CD8-positive, alpha-beta memory T cell (primary cell): ENCODE results near the gene OXCT2. TPM values are rescaled to one million over a fixed set of nuclear protein-coding genes. Genes with fewer than 3 reads are reported as not detected.
"Not testable (repeated sequence)": the region's sequence is repeated elsewhere in the genome, so short reads cannot be mapped to it uniquely, and the experiment has no call there.

Experiments
- CTCF ChIA-PET: fragments of 350-600 bp; sonication (Branson Sonifier 250); formaldehyde crosslinking; loops from one replicate; lab custom pipeline; 2021; ENCODE audit warnings: antibody characterized with exemption; lab: Charles Lee
- POLR2A ChIA-PET: fragments of 350-600 bp; sonication (Branson Sonifier 250); formaldehyde crosslinking; loops from one replicate; lab custom pipeline; 2021; ENCODE audit warnings: antibody characterized with exemption; lab: Charles Lee
- DNase-seq, 5 donors: peaks; one replicate each; pipeline versions ENCODE4 v3.0.0 to v3.0.0-alpha.2; 2020 to 2022; ENCODE audit warnings: mixed read lengths in 1 of 5
- H3K27ac ChIP-seq: one replicate; pipeline ENCODE4 v1.7.0; 2013; ENCODE audit warnings: low read depth, mild to moderate bottlenecking, low read length, moderate library complexity
- H3K27me3 ChIP-seq: 2 replicates; pipeline ENCODE4 v1.7.0; 2013; ENCODE audit warnings: low read length, mild to moderate bottlenecking; ENCODE audit not compliant: insufficient read depth, poor library complexity, severe bottlenecking
- H3K36me3 ChIP-seq: 2 replicates; pipeline ENCODE4 v1.7.0; 2013; ENCODE audit warnings: mild to moderate bottlenecking, low read length, moderate library complexity; ENCODE audit not compliant: insufficient read depth
- H3K4me1 ChIP-seq: 2 replicates; pipeline ENCODE4 v1.7.0; 2013; ENCODE audit warnings: mild to moderate bottlenecking, low read length, moderate library complexity; ENCODE audit not compliant: insufficient read depth
- H3K4me3 ChIP-seq: 2 replicates; pipeline ENCODE4 v1.7.0; 2013; ENCODE audit warnings: mild to moderate bottlenecking, low read length
- H3K9me3 ChIP-seq: 2 replicates; pipeline ENCODE4 v1.7.0; 2013; ENCODE audit warnings: mild to moderate bottlenecking, low read length
- H3K27ac Mint-ChIP-seq, 8 donors: one replicate each; pipeline ENCODE4 v1.8.0; 2020 to 2021; ENCODE audit warnings: mixed read lengths in 8 of 8, mild to moderate bottlenecking in 6 of 8, inconsistent platforms in 3 of 8, moderate library complexity in 3 of 8
- H3K27me3 Mint-ChIP-seq, 2 donors: one replicate each; pipeline ENCODE4 v1.8.0; 2020 to 2021; ENCODE audit warnings: mixed read lengths in 2 of 2, mild to moderate bottlenecking in 1 of 2, moderate library complexity in 1 of 2
- H3K36me3 Mint-ChIP-seq, 3 donors: one replicate each; pipeline ENCODE4 v1.8.0; 2020 to 2021; ENCODE audit warnings: mixed read lengths in 3 of 3, inconsistent platforms in 1 of 3, mild to moderate bottlenecking in 1 of 3
- H3K4me1 Mint-ChIP-seq, 3 donors: one replicate each; pipeline ENCODE4 v1.8.0; 2020 to 2021; ENCODE audit warnings: mixed read lengths in 3 of 3, inconsistent platforms in 1 of 3, mild to moderate bottlenecking in 1 of 3
- H3K4me3 Mint-ChIP-seq, 7 donors: one replicate each; pipeline ENCODE4 v1.8.0; 2020 to 2021; ENCODE audit warnings: mixed read lengths in 7 of 7, mild to moderate bottlenecking in 6 of 7, moderate library complexity in 4 of 7, inconsistent platforms in 2 of 7
- H3K9me3 Mint-ChIP-seq, 5 donors: one replicate each; pipeline ENCODE4 v1.8.0; 2020 to 2022; ENCODE audit warnings: mixed read lengths in 5 of 5, mild to moderate bottlenecking in 3 of 5, moderate library complexity in 2 of 5, inconsistent platforms in 1 of 5
- polyA plus RNA-seq: library from polyadenylated mRNA; unstranded; fragments of 300-500 nt; fragmentation: Illumina TruSeq; gene quantifications from one replicate; pipeline ENCODE4 v1.2.3, GENCODE V29; 2021
- total RNA-seq, 2 experiments: library from RNA; stranded (reverse); gene quantifications; one replicate each; pipeline ENCODE4 v1.2.3, GENCODE V29; 2021

Gene OXCT2
- total and polyA plus RNA-seq, 3 experiments from 2014 or later = 2.2 to 2.3 TPM; not detected in 1

- Mint-ChIP-seq H3K4me1 (peaks cover 6 to 27% (median 12%) of the 10 kb centered on the region in 3 donors), H3K4me3 (peak overlapping the region; percentile 67 to 87 (median 82)), H3K27me3 (peaks cover 9 to 12% of the 10 kb centered on the region in 2 donors), H3K9me3 (no peaks in the 10 kb centered on the region), H3K36me3 (no peaks in the 10 kb centered on the region), H3K27ac (peak overlapping the region in 5 of 8 donors; percentile 68 to 89 (median 74))
- no peaks in the 10 kb centered on the region for H3K27me3 ChIP-seq
- no peaks in the 10 kb centered on the region for H3K36me3 ChIP-seq
- peaks cover 6% of the 10 kb centered on the region for H3K4me1 ChIP-seq
- DNase-seq = no peak
- no peaks in the 10 kb centered on the region for H3K9me3 ChIP-seq
- no peak overlapping the region for H3K27ac ChIP-seq
- CTCF ChIA-PET = interaction anchor here (1.2 to 2.2 kb wide), 3 partner anchors 8 to 113 kb away, joined by 3 to 14 read pairs (median 3); no protein-coding TSS in a partner anchor
- peak overlapping the region; percentile 43 for H3K4me3 ChIP-seq
- POLR2A ChIA-PET = interaction anchor here (1.0 to 1.6 kb wide), 2 partner anchors 8 to 10 kb away, joined by 4 to 5 read pairs; no protein-coding TSS in a partner anchor
These were observed 18.5 kb upstream of the OXCT2 start for GRCh38 chr1:39789571-39790110.

GRCh38 chr1:39788758-39789570, 17.8 kb upstream of the OXCT2 start, which contains the start of gene BMP8B:
BMP8B (minus strand) TSS chr1:39788865; CDS start chr1:39788485, 380 bp downstream.
- Histone ChIP-seq H3K27ac (no peak within 1 kb of the TSS), H3K4me3 (peak within 1 kb of the TSS; percentile 43), H3K36me3 (no peaks in the 10 kb centered on the region), H3K4me1 (peaks cover 6% of the 10 kb centered on the region), H3K9me3 (no peaks in the 10 kb centered on the region), H3K27me3 (no peaks in the 10 kb centered on the region)
- peaks cover 9 to 10% of the 10 kb centered on the region in 2 donors for H3K27me3 Mint-ChIP-seq
- ChIA-PET CTCF (interaction anchor here (1.2 to 2.2 kb wide), 3 partner anchors 9 to 113 kb away, joined by 3 to 14 read pairs (median 3); no protein-coding TSS in a partner anchor), POLR2A (interaction anchor here (1.0 to 1.6 kb wide), 3 partner anchors 9 to 10 kb away, joined by 4 to 10 read pairs (median 5); no protein-coding TSS in a partner anchor)
- H3K4me1 Mint-ChIP-seq = peaks cover 6 to 27% (median 12%) of the 10 kb centered on the region in 3 donors
- peak; percentile 33 to 70 (median 52) for DNase-seq
- peak within 1 kb of the TSS in 5 of 8 donors; percentile 68 to 89 (median 74) for H3K27ac Mint-ChIP-seq
- no peaks in the 10 kb centered on the region for H3K36me3 Mint-ChIP-seq
- H3K4me3 Mint-ChIP-seq = peak within 1 kb of the TSS; percentile 67 to 87 (median 82)
- no peaks in the 10 kb centered on the region for H3K9me3 Mint-ChIP-seq

- H3K27ac Mint-ChIP-seq = no peak overlapping the region
- DNase-seq = peak in 1 of 5 donors; percentile 9
- peaks cover 9 to 10% of the 10 kb centered on the region in 2 donors for H3K27me3 Mint-ChIP-seq
- H3K4me1 Mint-ChIP-seq = peaks cover 6 to 27% (median 12%) of the 10 kb centered on the region in 3 donors
- H3K4me3 Mint-ChIP-seq = no peak overlapping the region
- Histone ChIP-seq H3K4me3 (no peak overlapping the region), H3K9me3 (no peaks in the 10 kb centered on the region), H3K36me3 (no peaks in the 10 kb centered on the region), H3K27ac (no peak overlapping the region), H3K4me1 (peaks cover 6% of the 10 kb centered on the region), H3K27me3 (no peaks in the 10 kb centered on the region)
- H3K36me3 Mint-ChIP-seq = no peaks in the 10 kb centered on the region
- ChIA-PET CTCF (interaction anchor here (2.2 kb wide), 1 partner anchor 11 kb away, joined by 14 read pairs; no protein-coding TSS in a partner anchor), POLR2A (interaction anchor here (1.3 to 1.6 kb wide), 2 partner anchors 9 to 11 kb away, joined by 5 to 10 read pairs; no protein-coding TSS in a partner anchor)
- no peaks in the 10 kb centered on the region for H3K9me3 Mint-ChIP-seq
These were observed 17.2 kb upstream of the OXCT2 start for GRCh38 chr1:39788426-39788757.

GRCh38 chr1:39787964-39788363, 16.8 kb upstream of the OXCT2 start:
- not testable (repeated sequence) for DNase-seq, H3K36me3 ChIP-seq, H3K27ac Mint-ChIP-seq, H3K4me1 ChIP-seq, H3K27ac ChIP-seq, H3K36me3 Mint-ChIP-seq, H3K9me3 Mint-ChIP-seq, H3K9me3 ChIP-seq, H3K27me3 ChIP-seq, H3K4me3 ChIP-seq
- CTCF ChIA-PET = interaction anchor here (2.2 kb wide), 1 partner anchor 12 kb away, joined by 14 read pairs; no protein-coding TSS in a partner anchor
- H3K4me1 Mint-ChIP-seq = peaks cover 6 to 27% (median 12%) of the 10 kb centered on the region in 3 donors
- POLR2A ChIA-PET = interaction anchor here (1.3 to 1.6 kb wide), 2 partner anchors 10 to 11 kb away, joined by 5 to 10 read pairs; no protein-coding TSS in a partner anchor
- H3K27me3 Mint-ChIP-seq = peaks cover 9 to 10% of the 10 kb centered on the region in 2 donors
- H3K4me3 Mint-ChIP-seq = peak overlapping the region in 3 of 7 donors; percentile 63 to 70 (median 67)

GRCh38 chr1:39787468-39787867, 16.3 kb upstream of the OXCT2 start:
- H3K27me3 ChIP-seq = no peaks in the 10 kb centered on the region
- no peaks in the 10 kb centered on the region for H3K9me3 ChIP-seq
- peaks cover 2 to 23% (median 10%) of the 10 kb centered on the region in 3 donors for H3K4me1 Mint-ChIP-seq
- POLR2A ChIA-PET = interaction anchor here (0.6 kb wide), 1 partner anchor 442 kb away, joined by 4 read pairs; no protein-coding TSS in a partner anchor
- H3K9me3 Mint-ChIP-seq = no peaks in the 10 kb centered on the region
- no peak for DNase-seq
- H3K27me3 Mint-ChIP-seq = peaks cover 6 to 9% of the 10 kb centered on the region in 2 donors
- H3K36me3 Mint-ChIP-seq = no peaks in the 10 kb centered on the region
- no peaks in the 10 kb centered on the region for H3K36me3 ChIP-seq
- H3K27ac ChIP-seq = no peak overlapping the region
- CTCF ChIA-PET = interaction anchor here (1.1 kb wide), 1 partner anchor 12 kb away, joined by 3 read pairs; no protein-coding TSS in a partner anchor
- H3K4me3 Mint-ChIP-seq = peak overlapping the region; percentile 2 to 75 (median 63)
- H3K4me1 ChIP-seq = peaks cover 6% of the 10 kb centered on the region
- no peak overlapping the region for H3K27ac Mint-ChIP-seq
- H3K4me3 ChIP-seq = no peak overlapping the region

- not testable (repeated sequence) for H3K4me1 ChIP-seq, H3K9me3 ChIP-seq, H3K27me3 ChIP-seq, H3K36me3 ChIP-seq, H3K4me3 ChIP-seq, H3K27ac ChIP-seq, DNase-seq, H3K27me3 Mint-ChIP-seq, H3K9me3 Mint-ChIP-seq, H3K27ac Mint-ChIP-seq, H3K36me3 Mint-ChIP-seq
- Mint-ChIP-seq H3K4me3 (peak overlapping the region; percentile 2 to 75 (median 63)), H3K4me1 (peaks cover 0 to 22% (median 9%) of the 10 kb centered on the region in 3 donors)
- CTCF ChIA-PET = interaction anchor here (1.1 kb wide), 1 partner anchor 12 kb away, joined by 3 read pairs; no protein-coding TSS in a partner anchor
- POLR2A ChIA-PET = interaction anchor here (0.6 kb wide), 1 partner anchor 442 kb away, joined by 4 read pairs; no protein-coding TSS in a partner anchor
These were observed 15.9 kb upstream of the OXCT2 start for GRCh38 chr1:39787108-39787375.

- H3K27me3 ChIP-seq, H3K36me3 Mint-ChIP-seq, H3K4me1 ChIP-seq, H3K27me3 Mint-ChIP-seq, H3K27ac ChIP-seq, DNase-seq, H3K4me3 ChIP-seq, H3K9me3 ChIP-seq, H3K36me3 ChIP-seq, H3K9me3 Mint-ChIP-seq: not testable (repeated sequence)
- Mint-ChIP-seq H3K4me1 (peaks cover 0 to 21% (median 9%) of the 10 kb centered on the region in 3 donors), H3K27ac (peak overlapping the region in 1 of 8 donors; percentile 79), H3K4me3 (peak overlapping the region in 5 of 7 donors; percentile 63 to 80 (median 70))
- POLR2A ChIA-PET = interaction anchor here (0.6 kb wide), 1 partner anchor 443 kb away, joined by 4 read pairs; no protein-coding TSS in a partner anchor
- CTCF ChIA-PET = interaction anchor here (1.1 kb wide), 1 partner anchor 13 kb away, joined by 3 read pairs; no protein-coding TSS in a partner anchor
These were observed 15.4 kb upstream of the OXCT2 start for GRCh38 chr1:39786303-39787107.
